Vagina (tissue), 2 donors: ENCODE measurements around the gene DAPK2. TPM values are rescaled to one million over a fixed set of nuclear protein-coding genes. Genes with fewer than 3 reads are reported as not detected.

ENCODE experiments used
- DNase-seq, 2 donors: peaks; one replicate each; pipeline ENCODE4 v3.0.0-alpha.2; 2017; ENCODE audit errors: extremely low spot score in 2 of 2
- H3K27ac ChIP-seq: fragments of 200-600 bp; sonication (generic); one replicate; pipeline ENCODE4 v1.5.1; 2019
- H3K27me3 ChIP-seq: fragments of 200-600 bp; sonication (generic); one replicate; pipeline ENCODE4 v1.5.1; 2019
- H3K36me3 ChIP-seq, 2 donors: fragments of 200-600 bp; sonication (generic); one replicate each; pipeline ENCODE4 v1.5.1; 2017 to 2019
- H3K4me1 ChIP-seq: fragments of 200-600 bp; sonication (generic); one replicate; pipeline ENCODE4 v1.5.1; 2019
- H3K4me3 ChIP-seq, 2 donors: fragments of 200-600 bp; sonication (generic); 1 replicate in 1 of 2; 2 replicates in 1 of 2; pipeline ENCODE4 v1.5.1; 2016 to 2019
- H3K9me3 ChIP-seq: fragments of 200-600 bp; sonication (generic); one replicate; pipeline ENCODE4 v1.5.1; 2019
- CTCF ChIP-seq, 3 experiments: fragments of 450-650 bp in 2 of 3; fragments of 200-600 bp in 1 of 3; sonication (generic) in 1 of 3; IDR thresholded peaks; one replicate each; pipeline ENCODE4 v1.5.1; 2017 to 2019; ENCODE audit warnings: antibody characterized with exemption in 3 of 3, mild to moderate bottlenecking in 2 of 3, moderate library complexity in 2 of 3
- POLR2A ChIP-seq, 2 donors: fragments of 450-650 bp; IDR thresholded peaks; one replicate each; pipeline ENCODE4 v1.6.1; 2017; ENCODE audit warnings: antibody characterized with exemption in 2 of 2, mild to moderate bottlenecking in 2 of 2, moderate library complexity in 2 of 2
- POLR2AphosphoS5 ChIP-seq, 2 donors: sonication (generic); formaldehyde crosslinking; IDR thresholded peaks; one replicate each; pipeline ENCODE4 v1.9.0; 2017; ENCODE audit warnings: antibody characterized with exemption in 2 of 2, mild to moderate bottlenecking in 2 of 2, low read depth in 1 of 2; ENCODE audit not compliant: insufficient read depth in 1 of 2
- intact Hi-C: fragments of 100-400 bp; cut with DNase I; formaldehyde crosslinking; loops from one replicate; pipeline ENCODE4 v1.15.1; 2023
- total RNA-seq: library from RNA; depleted of rRNA; stranded (reverse); fragments of >200 nt; gene quantifications from one replicate; pipeline ENCODE4 v1.2.3, GENCODE V29; 2016

The DAPK2 gene
- total RNA-seq, 1 donor from 2014 or later = 50.3 TPM

GRCh38 chr15:64048781-64049460, 2.6 kb upstream of the DAPK2 start:
- Histone ChIP-seq H3K27ac (no peak overlapping the region), H3K4me3 (no peak overlapping the region), H3K4me1 (peaks cover 28% of the 10 kb centered on the region), H3K36me3 (no peaks in the 10 kb centered on the region), H3K27me3 (no peaks in the 10 kb centered on the region), H3K9me3 (no peaks in the 10 kb centered on the region)
- TF ChIP-seq POLR2A (IDR thresholded peaks at IDR 0.05) = no peak
- TF ChIP-seq POLR2AphosphoS5 (IDR thresholded peaks at IDR 0.05; ENCODE audit: insufficient read depth in 1 of 2, low read depth in 1 of 2) = no peak
- no peak for DNase-seq
- intact Hi-C loops = loop anchor here (10.0 kb wide), 1 partner anchor 144 kb away; no protein-coding TSS in a partner anchor

GRCh38 chr15:64045774-64046420, 388 bp downstream of the DAPK2 start:
- Histone ChIP-seq H3K4me3 (peak overlapping the region; percentile 65 to 70), H3K36me3 (no peaks in the 10 kb centered on the region), H3K27ac (peak overlapping the region; percentile 75), H3K27me3 (no peaks in the 10 kb centered on the region), H3K4me1 (peaks cover 41% of the 10 kb centered on the region), H3K9me3 (no peaks in the 10 kb centered on the region)
- TF ChIP-seq CTCF (IDR thresholded peaks at IDR 0.05) = no peak
- no peak for TF ChIP-seq POLR2A (IDR thresholded peaks at IDR 0.05)
- TF ChIP-seq POLR2AphosphoS5 (IDR thresholded peaks at IDR 0.05; ENCODE audit: insufficient read depth in 1 of 2, low read depth in 1 of 2) = no peak
- intact Hi-C loops = loop anchor here (10.0 kb wide), 1 partner anchor 141 kb away; no protein-coding TSS in a partner anchor
- no peak for DNase-seq

GRCh38 chr15:64045101-64045435, 1.2 kb downstream of the DAPK2 start:
- Histone ChIP-seq H3K27ac (peak overlapping the region; percentile 75), H3K4me3 (peak overlapping the region; percentile 65 to 70), H3K27me3 (no peaks in the 10 kb centered on the region), H3K9me3 (no peaks in the 10 kb centered on the region), H3K36me3 (no peaks in the 10 kb centered on the region), H3K4me1 (peaks cover 41% of the 10 kb centered on the region)
- DNase-seq = no peak
- intact Hi-C loops = loop anchor here (10.0 kb wide), 1 partner anchor 140 kb away; no protein-coding TSS in a partner anchor
- TF ChIP-seq POLR2A (IDR thresholded peaks at IDR 0.05) (no peak), POLR2AphosphoS5 (IDR thresholded peaks at IDR 0.05; ENCODE audit: insufficient read depth in 1 of 2, low read depth in 1 of 2) (no peak), CTCF (IDR thresholded peaks at IDR 0.05) (no peak)

- peaks cover 41% of the 10 kb centered on the region for H3K4me1 ChIP-seq
- no peak for DNase-seq
- H3K4me3 ChIP-seq = peak overlapping the region; percentile 65 to 70
- H3K27me3 ChIP-seq = no peaks in the 10 kb centered on the region
- TF ChIP-seq POLR2AphosphoS5 (IDR thresholded peaks at IDR 0.05; ENCODE audit: insufficient read depth in 1 of 2, low read depth in 1 of 2) (no peak), CTCF (IDR thresholded peaks at IDR 0.05) (no peak)
- intact Hi-C loops = loop anchor here (10.0 kb wide), 1 partner anchor 140 kb away; no protein-coding TSS in a partner anchor
- peak overlapping the region; percentile 75 for H3K27ac ChIP-seq
- H3K36me3 ChIP-seq = no peaks in the 10 kb centered on the region
- H3K9me3 ChIP-seq = no peaks in the 10 kb centered on the region
Observed at GRCh38 chr15:64044300-64045100, 1.8 kb downstream of the DAPK2 start.

- no peak overlapping the region for H3K27ac ChIP-seq
- no peaks in the 10 kb centered on the region for H3K9me3 ChIP-seq
- no peak overlapping the region for H3K4me3 ChIP-seq
- no peak for DNase-seq
- TF ChIP-seq POLR2A (IDR thresholded peaks at IDR 0.05) (no peak), POLR2AphosphoS5 (IDR thresholded peaks at IDR 0.05; ENCODE audit: insufficient read depth in 1 of 2, low read depth in 1 of 2) (no peak), CTCF (IDR thresholded peaks at IDR 0.05) (no peak)
- H3K4me1 ChIP-seq = peaks cover 14% of the 10 kb centered on the region
- intact Hi-C loops = no loop called here
- no peaks in the 10 kb centered on the region for H3K27me3 ChIP-seq
- H3K36me3 ChIP-seq = peaks cover 0 to 5% of the 10 kb centered on the region in 2 donors
Observed at GRCh38 chr15:64038878-64039610, 7.2 kb downstream of the DAPK2 start.
